ENCODE results near the gene PTPN9.
"Not testable (repeated sequence)": the region's sequence is repeated elsewhere in the genome, so short reads cannot be mapped to it uniquely, and the experiment has no call there.

PTPN9 gene

DNA sequence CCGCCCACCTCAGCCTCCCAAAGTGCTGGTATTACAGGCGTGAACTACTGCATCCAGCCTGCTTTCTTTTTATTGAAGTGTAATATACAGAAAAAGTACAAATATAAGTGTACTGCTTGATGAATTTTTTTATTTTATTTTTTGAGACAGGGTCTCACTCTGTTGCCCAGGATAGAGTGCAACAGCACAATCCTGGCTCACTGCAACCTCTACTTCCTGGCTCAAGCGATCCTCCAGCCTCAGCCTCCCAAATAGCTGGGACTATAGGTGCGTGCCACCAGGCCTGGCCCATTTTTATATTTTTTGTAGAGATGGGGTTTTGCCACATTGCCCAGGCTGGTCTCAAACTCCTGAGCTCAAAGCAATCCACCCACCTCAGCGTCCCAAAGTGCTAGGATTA lies 3.8 kb upstream of the PTPN9 start:
- not testable (repeated sequence) for DNase-seq

DNA sequence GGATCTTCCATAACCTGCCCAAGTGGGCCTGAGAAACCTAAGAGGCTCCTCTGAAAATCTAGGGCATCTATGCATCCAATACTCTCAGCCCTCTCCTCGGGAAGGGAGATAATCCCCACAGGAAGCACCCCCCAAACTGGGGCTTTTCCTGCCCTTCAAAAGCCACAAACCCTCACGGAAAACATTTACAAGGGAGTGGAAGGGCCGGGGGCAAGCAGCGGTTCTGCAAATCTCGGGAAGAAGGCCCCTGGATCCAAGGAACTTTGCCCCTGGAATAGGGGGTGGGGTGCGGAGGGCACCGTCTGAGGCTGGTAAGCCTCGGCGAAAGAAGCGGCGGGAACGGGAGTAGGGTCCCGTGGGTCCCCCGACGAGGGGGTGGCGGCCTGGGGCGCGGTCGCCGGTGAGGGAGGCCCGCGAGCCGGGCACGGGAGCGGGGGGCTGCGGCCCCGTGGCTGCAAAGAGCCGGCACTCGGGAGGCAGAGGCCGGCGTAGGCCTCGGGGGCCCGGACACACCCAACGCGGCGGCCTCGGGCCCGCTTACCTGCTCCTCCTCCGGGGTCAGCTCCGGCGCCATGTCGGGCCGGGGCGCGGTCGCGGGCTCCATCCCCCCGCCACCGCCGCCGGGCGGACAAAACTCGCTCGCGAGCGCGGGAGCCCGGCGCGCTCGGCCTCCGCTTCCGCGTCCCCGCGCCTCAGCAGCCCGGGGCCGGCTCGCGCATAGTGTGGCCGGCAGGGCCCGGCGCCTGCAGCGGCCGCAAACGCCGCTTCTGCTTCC lies 755 bp downstream of the PTPN9 start:
- DNase-seq: peak; percentile 21

GRCh38 chr15:75577401-75578172 lies 1.5 kb downstream of the PTPN9 start:
- no peak for DNase-seq

DNA sequence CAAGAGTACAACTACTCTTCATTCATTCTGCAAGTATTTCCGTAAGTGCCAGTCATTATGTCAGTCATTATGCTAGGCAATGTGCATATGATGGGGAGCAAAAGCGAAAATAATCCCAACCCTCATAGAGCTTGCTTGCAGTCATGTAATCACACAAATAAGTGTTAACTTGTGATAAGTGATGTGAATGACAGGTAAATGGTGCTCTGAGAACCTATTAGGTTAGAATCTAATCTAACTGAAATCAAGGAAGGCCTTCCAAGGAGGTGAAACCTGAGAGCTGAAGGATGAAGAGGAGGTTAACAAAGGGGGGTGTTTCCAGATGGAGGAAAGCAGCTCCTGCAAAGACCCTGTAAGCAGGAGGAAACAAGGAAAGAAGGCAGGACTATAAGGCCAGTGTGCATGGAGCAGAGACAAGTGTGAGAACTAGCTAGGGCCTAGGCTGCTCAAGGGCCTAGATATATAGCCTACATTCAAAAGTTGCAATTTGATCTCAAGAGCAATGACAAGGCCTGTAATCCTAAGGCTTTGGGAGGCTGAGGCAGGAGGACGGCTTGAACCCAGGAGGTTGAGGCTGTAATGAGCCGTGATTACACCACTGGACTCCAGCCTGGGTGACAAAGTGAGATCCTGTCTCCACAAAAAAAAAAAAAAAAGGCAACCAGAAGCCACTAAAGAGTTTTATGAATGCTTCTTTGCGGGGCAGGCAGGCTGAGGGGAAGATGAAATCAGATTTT lies 5.3 kb downstream of the PTPN9 start:
- no peak for DNase-seq

GRCh38 chr15:75570126-75570845 lies 8.8 kb downstream of the PTPN9 start:
- no peak for DNase-seq

DNA sequence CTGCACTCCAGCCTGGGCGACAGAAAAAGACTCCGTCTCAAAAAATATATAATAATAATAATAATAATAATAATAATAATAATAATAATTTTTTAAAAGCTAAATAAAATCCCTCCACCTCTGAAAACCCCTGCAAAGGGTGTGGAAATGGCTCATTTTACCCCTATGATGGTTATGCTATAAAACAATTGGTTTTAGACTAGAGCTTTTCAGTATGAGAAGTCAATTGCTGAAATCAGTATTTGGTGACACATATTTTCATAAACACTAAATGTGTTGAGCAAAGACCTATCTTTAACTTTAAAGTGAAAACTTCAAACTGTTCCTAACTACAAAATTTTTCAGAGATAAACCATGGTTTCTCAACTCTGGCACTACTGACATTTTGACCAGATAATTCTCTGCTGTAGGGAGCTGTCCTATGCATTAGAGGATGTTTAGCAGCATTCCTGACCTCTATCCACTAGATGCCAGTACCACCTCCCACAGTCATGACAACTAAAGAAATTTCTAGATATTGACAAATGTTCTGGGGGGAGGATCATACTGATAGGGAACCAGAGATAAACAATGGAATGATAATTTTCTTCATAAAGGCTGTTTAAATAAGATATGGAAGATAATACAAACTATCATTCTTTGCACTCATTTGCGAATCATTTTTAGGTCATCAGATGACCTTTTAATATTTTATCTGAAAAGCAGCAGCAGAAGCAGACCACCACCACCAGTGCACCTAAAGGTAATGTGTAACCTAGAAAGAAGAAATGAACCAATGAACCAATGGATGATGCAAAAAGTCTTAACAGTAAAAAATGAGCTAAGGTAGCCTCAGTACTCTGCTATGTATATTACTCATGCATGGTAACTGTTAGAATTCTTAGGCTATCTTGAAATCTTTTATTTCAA lies 13.8 kb downstream of the PTPN9 start:
- no peak for DNase-seq

GRCh38 chr15:75561888-75562287 lies 17.2 kb downstream of the PTPN9 start:
- no peak for DNase-seq

DNA sequence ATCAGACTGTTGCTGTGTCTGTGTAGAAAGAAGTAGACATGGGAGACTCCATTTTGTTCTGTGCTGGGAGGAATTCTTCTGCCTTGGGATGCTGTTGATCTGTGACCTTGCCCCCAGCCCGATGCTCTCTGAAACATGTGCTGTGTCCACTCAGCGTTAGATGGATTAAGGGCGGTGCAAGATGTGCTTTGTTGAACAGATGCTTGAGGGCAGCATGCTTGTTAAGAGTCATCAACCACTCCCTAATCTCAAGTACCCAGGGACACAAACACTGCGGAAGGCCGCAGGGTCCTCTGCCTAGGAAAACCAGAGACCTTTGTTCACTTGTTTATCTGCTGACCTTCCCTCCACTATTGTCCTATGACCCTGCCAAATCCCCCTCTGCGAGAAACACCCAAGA lies 19.8 kb downstream of the PTPN9 start:
- not testable (repeated sequence) for DNase-seq

DNA sequence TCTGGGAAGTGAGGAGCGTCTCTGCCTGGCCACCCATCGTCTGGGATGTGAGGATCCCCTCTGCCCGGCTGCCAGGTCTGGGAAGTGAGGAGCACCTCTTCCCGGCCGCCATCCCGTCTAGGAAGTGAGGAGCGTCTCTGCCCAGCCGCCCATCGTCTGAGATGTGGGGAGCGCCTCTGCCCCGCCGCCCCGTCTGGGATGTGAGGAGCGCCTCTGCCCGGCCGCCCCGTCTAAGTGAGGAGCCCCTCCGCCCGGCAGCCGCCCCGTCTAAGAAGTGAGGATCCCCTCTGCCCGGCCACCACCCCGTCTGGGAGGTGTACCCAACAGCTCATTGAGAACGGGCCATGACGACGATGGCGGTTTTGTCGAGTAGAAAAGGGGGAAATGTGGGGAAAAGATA lies 20.2 kb downstream of the PTPN9 start:
- not testable (repeated sequence) for DNase-seq

- DNase-seq: no peak
Measured at GRCh38 chr15:75554717-75555116, 24.4 kb downstream of the PTPN9 start.

DNA sequence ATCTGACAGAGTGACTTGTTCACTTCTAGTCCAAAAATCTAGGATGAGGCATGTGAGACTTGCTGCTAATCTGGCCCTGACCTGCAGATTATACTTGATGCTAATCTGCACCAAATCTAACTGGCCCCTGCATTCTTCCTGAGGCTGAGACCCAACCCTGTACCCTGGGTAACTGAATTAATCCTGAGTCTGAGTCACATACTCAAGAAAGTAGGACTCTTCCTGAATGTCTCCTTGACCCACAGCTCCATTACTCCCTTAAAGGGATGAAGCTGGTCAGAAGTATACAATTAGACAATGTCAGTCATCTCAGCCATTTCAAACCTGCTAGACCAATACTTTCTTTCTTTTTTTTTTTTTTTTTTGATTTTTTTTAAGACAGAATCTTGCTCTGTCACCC lies 25.5 kb downstream of the PTPN9 start:
- no peak for DNase-seq

- no peak for DNase-seq
Measured at GRCh38 chr15:75551091-75551490, 28.0 kb downstream of the PTPN9 start.

DNA sequence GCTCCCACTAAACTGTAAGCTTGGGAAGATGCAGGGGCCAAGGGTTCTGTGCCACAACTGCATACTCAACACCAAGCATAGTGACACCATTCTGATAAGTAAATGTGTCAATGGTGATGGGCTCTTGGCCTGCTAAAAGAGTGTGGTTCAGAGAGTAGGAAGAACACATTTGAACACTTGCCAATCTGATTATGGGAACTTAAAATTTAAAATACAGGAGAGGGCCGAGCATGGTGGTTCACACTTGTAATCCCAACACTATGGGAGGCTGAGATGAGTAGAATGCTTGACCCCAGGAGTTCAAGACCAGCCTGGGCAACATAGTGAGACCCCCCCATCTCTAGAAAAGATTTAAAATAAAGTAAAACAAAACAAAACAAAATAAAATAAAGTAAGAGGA lies 34.1 kb downstream of the PTPN9 start:
- DNase-seq: no peak

DNA sequence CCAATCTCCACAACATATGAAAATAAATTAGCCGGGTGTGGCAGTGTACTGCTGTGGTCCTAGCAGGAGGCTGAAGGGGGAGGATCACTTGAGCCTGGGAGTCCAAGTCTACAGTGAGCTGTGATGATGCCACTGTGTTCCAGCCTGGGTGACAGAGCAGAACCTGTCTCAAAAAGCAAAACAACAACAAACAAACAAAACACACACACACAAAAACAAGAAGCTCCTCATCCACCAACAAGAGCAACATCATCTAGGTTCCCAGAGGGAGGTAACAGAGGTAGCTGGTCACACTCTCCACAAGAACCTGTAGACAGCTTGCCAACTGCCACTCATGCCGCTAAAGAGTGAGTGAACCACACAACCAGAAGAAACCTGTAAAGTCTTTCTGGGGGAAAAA lies 34.8 kb downstream of the PTPN9 start:
- DNase-seq: no peak

GRCh38 chr15:75542949-75543545 lies 36.1 kb downstream of the PTPN9 start:
- DNase-seq: not testable (repeated sequence)

DNA sequence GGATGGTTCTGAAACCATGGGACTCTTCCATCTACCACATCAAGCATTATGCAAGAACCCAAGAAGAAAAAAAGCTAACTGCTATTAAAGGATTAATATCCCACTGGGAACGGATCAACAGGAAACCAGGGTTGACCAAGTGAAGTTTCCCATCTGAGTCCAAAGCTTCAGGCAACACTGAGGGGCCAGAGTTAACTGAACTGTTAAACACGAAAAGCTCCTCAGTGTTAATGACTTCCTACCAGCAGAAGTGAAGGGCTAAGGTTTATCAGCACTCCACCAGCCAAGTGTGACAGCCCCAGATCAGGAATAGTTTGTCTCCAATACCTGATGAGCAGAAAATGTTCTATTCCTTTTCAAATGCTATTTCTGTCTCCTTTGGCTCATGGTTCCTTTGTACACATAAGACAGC lies 36.7 kb downstream of the PTPN9 start:
- DNase-seq: no peak

DNA sequence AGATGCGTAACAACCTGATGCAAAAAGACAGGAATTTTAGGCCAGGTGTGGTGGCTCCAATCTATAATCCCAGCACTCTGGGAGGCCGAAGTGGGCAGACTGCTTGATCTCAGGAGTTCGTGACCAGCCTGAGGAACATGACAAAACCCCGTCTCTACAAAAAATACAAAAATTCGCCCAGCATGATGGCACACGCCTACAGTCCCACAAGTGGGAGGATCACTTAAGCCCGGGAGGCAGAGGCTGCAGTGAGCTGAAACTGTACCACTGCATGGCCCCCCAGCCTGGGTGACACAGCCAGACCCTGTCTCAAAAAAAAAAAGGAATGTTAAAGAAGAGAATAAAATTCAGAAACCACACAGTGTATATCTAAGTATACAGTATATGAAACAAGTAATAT lies 40.7 kb downstream of the PTPN9 start:
- DNase-seq: no peak

GRCh38 chr15:75533945-75534344 lies 45.2 kb downstream of the PTPN9 start:
- DNase-seq: no peak

DNA sequence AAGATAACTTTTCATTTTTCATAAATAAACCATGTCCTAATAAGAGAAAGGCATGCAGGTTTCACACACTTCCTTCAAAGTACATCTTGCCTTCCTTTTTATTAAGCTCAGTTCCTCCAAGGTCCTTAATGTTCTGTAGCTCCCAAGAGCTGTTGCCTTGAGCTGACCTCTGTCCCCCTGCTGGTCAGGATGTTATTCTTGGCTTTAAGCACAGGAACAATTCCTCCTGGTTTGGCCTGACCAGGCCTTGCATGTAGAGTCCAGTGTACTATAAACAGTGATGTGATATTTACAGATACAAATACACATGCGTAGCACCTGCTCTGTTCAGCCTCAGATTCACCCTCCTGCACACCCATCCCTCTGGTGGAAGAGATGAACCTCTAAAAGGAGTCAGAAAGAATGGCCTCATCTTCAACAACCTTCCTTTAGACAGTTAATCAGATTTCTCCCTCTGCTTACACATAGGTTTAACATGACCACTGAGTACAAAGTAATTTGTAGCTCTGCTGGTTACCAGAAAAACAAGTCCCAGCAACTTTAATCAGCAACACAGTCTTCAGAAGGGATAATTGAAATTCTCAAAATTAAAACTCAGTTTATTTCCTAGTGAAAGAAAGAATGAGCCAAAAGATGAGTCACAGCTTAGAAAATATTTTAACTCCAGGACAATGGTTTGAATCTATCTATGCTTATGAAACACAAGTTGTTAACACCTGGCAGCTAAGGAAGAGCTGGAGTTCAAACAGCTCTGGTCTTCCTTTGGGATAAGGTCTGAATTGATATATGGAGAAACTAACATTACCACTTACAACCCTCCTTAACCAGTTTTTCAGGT lies 46.5 kb downstream of the PTPN9 start:
- no peak for DNase-seq

DNA sequence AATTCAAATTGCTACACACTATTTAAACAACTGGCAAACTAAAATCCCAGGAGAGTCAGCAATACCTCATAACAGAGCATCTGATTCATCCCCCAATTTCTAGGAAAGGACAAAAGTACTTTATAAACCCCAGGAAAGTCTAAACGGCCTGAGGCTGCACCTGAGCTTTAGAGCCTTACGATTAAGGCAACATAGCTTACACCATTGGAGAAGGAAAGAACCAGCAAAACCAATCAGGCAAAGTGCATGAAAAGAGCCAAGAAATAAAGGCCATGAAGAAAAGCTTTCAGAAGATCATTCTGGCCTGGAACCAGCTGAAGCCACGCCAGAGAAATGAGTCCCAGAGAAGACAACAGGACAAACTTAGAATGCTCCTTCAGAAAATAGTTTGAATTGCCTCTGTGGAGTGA lies 48.1 kb downstream of the PTPN9 start:
- DNase-seq: no peak

DNA sequence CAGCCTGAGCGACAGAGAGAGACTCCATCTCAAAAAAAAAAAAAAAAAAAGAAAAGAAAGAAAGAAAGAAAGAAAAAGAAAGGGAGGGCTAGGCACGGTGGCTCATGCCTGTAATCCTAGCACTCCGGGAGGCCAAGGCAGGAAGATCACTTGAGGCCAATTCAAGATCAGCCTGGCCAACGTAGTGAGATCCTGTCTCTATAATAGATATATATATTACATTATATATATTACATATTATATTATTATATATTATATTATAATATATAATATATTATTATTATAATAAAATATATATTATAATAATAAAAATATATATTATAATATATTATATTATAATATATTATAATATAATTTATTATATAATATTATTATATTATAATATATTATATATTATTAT lies 48.9 kb downstream of the PTPN9 start:
- DNase-seq: no peak
